Calu3 (cell line): ENCODE measurements around the gene FSTL1. TPM values are rescaled to one million over a fixed set of nuclear protein-coding genes. Genes with fewer than 3 reads are reported as not detected.

ENCODE experiments used
- BruUV-seq: library from RNA; stranded (reverse); fragments of 400-500 nt; replicated peaks from 2 replicates; lab custom pipeline; 2021; lab: Mats Ljungman, UMichigan
- CTCF ChIA-PET: fragments of 300-600 bp; sonication (Branson Sonifier 250); formaldehyde crosslinking; loops from one replicate; lab custom pipeline; 2022; ENCODE audit warnings: antibody characterized with exemption; lab: Charles Lee
- DNase-seq: peaks from one replicate; pipeline ENCODE4 v3.0.0; 2022
- H3K27ac Mint-ChIP-seq: one replicate; pipeline ENCODE4 v1.8.0; 2022; ENCODE audit warnings: mixed read lengths; ENCODE audit not compliant: unreplicated experiment
- H3K27me3 Mint-ChIP-seq: one replicate; pipeline ENCODE4 v1.8.0; 2022; ENCODE audit warnings: mixed read lengths; ENCODE audit not compliant: unreplicated experiment
- H3K36me3 Mint-ChIP-seq: one replicate; pipeline ENCODE4 v1.8.0; 2022; ENCODE audit warnings: mild to moderate bottlenecking, moderate library complexity, mixed read lengths; ENCODE audit not compliant: insufficient read depth, unreplicated experiment
- H3K4me1 Mint-ChIP-seq: one replicate; pipeline ENCODE4 v1.8.0; 2022; ENCODE audit warnings: mild to moderate bottlenecking, low read depth, mixed read lengths; ENCODE audit not compliant: unreplicated experiment
- H3K4me3 Mint-ChIP-seq: one replicate; pipeline ENCODE4 v1.8.0; 2022; ENCODE audit warnings: mild to moderate bottlenecking, low read depth, moderate library complexity, mixed read lengths; ENCODE audit not compliant: unreplicated experiment
- H3K9me3 Mint-ChIP-seq: one replicate; pipeline ENCODE4 v1.8.0; 2022; ENCODE audit warnings: low read depth, mixed read lengths; ENCODE audit not compliant: unreplicated experiment
- intact Hi-C: fragments of 100-400 bp; cut with micrococcal nuclease; formaldehyde crosslinking; loops from one replicate; pipeline ENCODE4 v1.10.0; 2022; ENCODE audit not compliant: unreplicated experiment
- total RNA-seq: library from RNA; stranded (reverse); gene quantifications from 2 replicates; pipeline ENCODE4 v1.2.3, GENCODE V29; 2022
- TF ChIP-seq, protein P1 (sequence below): fragments of 200-600 bp; IDR thresholded peaks from one replicate; pipeline ENCODE4 v1.8.0; 2022; ENCODE audit warnings: antibody characterized with exemption; ENCODE audit not compliant: unreplicated experiment

FSTL1 gene
- total RNA-seq, 1 experiment from 2014 or later: 18.5 TPM

DNA sequence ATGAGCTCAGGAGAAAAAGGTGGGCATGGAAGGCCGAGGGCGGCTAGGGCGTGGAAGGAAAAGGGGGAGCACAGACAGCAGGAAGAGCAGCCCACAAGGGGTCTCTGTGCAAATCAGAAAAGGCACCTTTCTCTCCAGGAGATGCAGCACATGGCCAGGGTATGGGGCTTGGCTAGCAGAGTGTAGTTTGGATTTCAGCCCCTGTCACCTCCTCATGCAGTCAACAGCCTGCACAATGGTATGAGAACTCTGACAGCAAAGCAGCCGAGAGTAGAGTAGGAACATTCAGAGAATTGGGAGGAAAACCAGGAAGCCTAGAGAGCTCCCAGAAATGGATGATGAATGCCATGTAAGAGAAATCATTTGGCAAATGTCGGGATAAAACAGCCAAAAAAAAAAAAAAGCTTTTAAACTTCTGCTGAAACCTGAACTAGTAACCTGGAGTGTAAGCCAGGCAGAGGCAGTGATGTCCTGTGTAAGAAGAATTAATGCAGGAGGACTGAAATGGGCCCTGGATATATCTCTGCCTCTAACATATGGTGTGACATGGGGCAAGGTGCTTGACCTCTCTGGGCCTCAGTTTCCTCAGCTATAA is 25.7 kb downstream of the FSTL1 start:
- Mint-ChIP-seq H3K27ac (no peak overlapping the region), H3K9me3 (no peaks in the 10 kb centered on the region), H3K4me1 (no peaks in the 10 kb centered on the region), H3K4me3 (no peak overlapping the region), H3K27me3 (no peaks in the 10 kb centered on the region), H3K36me3 (no peaks in the 10 kb centered on the region)
- DNase-seq: no peak
- CTCF ChIA-PET: no interaction called here
- intact Hi-C loops: no loop called here
- TF ChIP-seq, protein P1, sequence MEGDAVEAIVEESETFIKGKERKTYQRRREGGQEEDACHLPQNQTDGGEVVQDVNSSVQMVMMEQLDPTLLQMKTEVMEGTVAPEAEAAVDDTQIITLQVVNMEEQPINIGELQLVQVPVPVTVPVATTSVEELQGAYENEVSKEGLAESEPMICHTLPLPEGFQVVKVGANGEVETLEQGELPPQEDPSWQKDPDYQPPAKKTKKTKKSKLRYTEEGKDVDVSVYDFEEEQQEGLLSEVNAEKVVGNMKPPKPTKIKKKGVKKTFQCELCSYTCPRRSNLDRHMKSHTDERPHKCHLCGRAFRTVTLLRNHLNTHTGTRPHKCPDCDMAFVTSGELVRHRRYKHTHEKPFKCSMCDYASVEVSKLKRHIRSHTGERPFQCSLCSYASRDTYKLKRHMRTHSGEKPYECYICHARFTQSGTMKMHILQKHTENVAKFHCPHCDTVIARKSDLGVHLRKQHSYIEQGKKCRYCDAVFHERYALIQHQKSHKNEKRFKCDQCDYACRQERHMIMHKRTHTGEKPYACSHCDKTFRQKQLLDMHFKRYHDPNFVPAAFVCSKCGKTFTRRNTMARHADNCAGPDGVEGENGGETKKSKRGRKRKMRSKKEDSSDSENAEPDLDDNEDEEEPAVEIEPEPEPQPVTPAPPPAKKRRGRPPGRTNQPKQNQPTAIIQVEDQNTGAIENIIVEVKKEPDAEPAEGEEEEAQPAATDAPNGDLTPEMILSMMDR: no peak
- BruUV-seq: no TSS peak

- TF ChIP-seq, protein P1: no peak
- no peaks in the 10 kb centered on the region for H3K9me3 Mint-ChIP-seq
- CTCF ChIA-PET: no interaction called here
- H3K4me3 Mint-ChIP-seq: no peak overlapping the region
- H3K27me3 Mint-ChIP-seq: no peaks in the 10 kb centered on the region
- no TSS peak for BruUV-seq
- no peak for DNase-seq
- no peaks in the 10 kb centered on the region for H3K4me1 Mint-ChIP-seq
- intact Hi-C loops: no loop called here
- H3K36me3 Mint-ChIP-seq: no peaks in the 10 kb centered on the region
- H3K27ac Mint-ChIP-seq: no peak overlapping the region
These were observed 26.3 kb downstream of the FSTL1 start for GRCh38 chr3:120424506-120424905.

DNA sequence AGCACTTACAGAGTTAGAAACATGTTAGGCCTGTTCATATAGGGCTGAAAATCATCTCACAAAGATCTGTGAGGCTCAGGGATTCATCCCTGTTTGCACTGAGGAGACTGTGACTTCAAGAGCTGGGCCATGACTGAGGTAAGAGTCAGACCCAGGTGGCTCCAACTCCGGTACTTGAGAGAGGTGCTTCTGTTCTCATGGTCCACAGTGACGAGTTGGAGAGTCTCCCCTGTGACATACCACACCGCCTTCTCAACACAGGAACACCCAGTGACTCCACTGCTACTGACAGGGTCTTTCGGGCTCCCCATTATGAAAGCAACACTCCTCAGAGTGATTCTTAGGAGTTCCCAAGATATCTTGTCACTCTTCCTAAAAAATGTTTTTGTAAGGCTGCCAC is 27.4 kb downstream of the FSTL1 start:
- no TSS peak for BruUV-seq
- CTCF ChIA-PET: no interaction called here
- Mint-ChIP-seq H3K4me3 (no peak overlapping the region), H3K27me3 (no peaks in the 10 kb centered on the region), H3K4me1 (peaks cover 7% of the 10 kb centered on the region), H3K27ac (no peak overlapping the region), H3K36me3 (no peaks in the 10 kb centered on the region), H3K9me3 (no peaks in the 10 kb centered on the region)
- no peak for DNase-seq
- TF ChIP-seq, protein P1: no peak
- intact Hi-C loops: no loop called here

DNA sequence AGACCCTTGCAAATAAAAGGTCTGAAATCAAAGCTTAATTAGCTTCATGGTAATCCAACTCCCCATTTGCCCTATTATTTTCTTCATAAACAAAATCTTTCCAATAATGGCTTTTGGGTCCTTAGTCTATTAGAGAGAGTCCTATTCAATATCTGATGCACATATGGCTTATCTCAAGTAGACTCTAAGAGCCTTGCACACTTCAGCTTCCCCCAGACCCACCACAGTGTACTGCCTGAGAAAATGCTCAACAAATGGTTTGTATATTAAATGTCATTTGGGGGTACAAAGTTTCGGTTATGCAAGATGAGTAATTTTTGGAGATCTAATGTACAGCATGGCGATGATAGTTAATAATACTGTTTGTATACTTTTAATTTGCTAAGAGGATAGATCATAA is 28.9 kb downstream of the FSTL1 start:
- intact Hi-C loops: no loop called here
- DNase-seq: no peak
- TF ChIP-seq, protein P1: no peak
- Mint-ChIP-seq H3K36me3 (peaks cover 7% of the 10 kb centered on the region), H3K27ac (no peak overlapping the region), H3K9me3 (no peaks in the 10 kb centered on the region), H3K4me1 (peaks cover 12% of the 10 kb centered on the region), H3K4me3 (no peak overlapping the region), H3K27me3 (no peaks in the 10 kb centered on the region)
- BruUV-seq: no TSS peak
- CTCF ChIA-PET: interaction anchor here (1.5 kb wide), 1 partner anchor 136 kb away, joined by 5 read pairs; no protein-coding TSS in a partner anchor
